Endothelial cell of umbilical vein (primary cell): ENCODE measurements around the gene SH3RF3. TPM values are rescaled to one million over a fixed set of nuclear protein-coding genes. Genes with fewer than 3 reads are reported as not detected.

Experiments
- BruUV-seq: library from RNA; stranded (reverse); fragments of 400-500 nt; replicated peaks from 2 replicates; lab custom pipeline; 2021; lab: Mats Ljungman, UMichigan
- CTCF ChIA-PET: fragments of 300-600, 350-600 bp; sonication (Branson Sonifier 250); formaldehyde crosslinking; loops from one replicate; lab custom pipeline; 2021; ENCODE audit warnings: antibody characterized with exemption, inconsistent platforms; lab: Charles Lee
- POLR2A ChIA-PET: fragments of 300-600, 350-600 bp; sonication (Branson Sonifier 250); formaldehyde crosslinking; loops from one replicate; lab custom pipeline; 2021; ENCODE audit warnings: antibody characterized with exemption, inconsistent platforms; lab: Charles Lee
- DNase-seq: peaks from one replicate; pipeline ENCODE4 v3.0.0-alpha.2; 2011; ENCODE audit warnings: low read depth, low spot score
- FAIRE-seq: peaks from 2 replicates; lab custom pipeline; 2011; peaks lifted over from hg19 to GRCh38; lab: Jason Lieb, UNC
- H2AFZ ChIP-seq: 2 replicates; pipeline ENCODE4 v1.6.0; 2012; ENCODE audit warnings: low read depth, low read length, control low read depth, inconsistent platforms
- H3K27ac ChIP-seq: 2 replicates; pipeline ENCODE4 v1.5.1; 2011; ENCODE audit warnings: low read depth, mild to moderate bottlenecking, control low read depth, low read length, moderate library complexity; ENCODE audit not compliant: insufficient read depth
- H3K27me3 ChIP-seq, 2 experiments: 2 replicates each; pipeline versions ENCODE4 v1.6.0 to v1.6.1; 2011; ENCODE audit warnings: low read length in 2 of 2, mixed read lengths in 1 of 2; ENCODE audit not compliant: control insufficient read depth in 2 of 2, insufficient read depth in 2 of 2
- H3K36me3 ChIP-seq, 2 experiments: 2 replicates in 1 of 2; 3 replicates in 1 of 2; pipeline ENCODE4 v1.5.1; 2011; ENCODE audit warnings: low read length in 2 of 2, mild to moderate bottlenecking in 1 of 2, moderate library complexity in 1 of 2; ENCODE audit not compliant: control insufficient read depth in 2 of 2, insufficient read depth in 2 of 2; ENCODE audit errors: extremely low read depth in 1 of 2
- H3K4me1 ChIP-seq: 3 replicates; pipeline ENCODE4 v1.5.1; 2011; ENCODE audit warnings: mild to moderate bottlenecking, low read length; ENCODE audit not compliant: control insufficient read depth, insufficient read depth; ENCODE audit errors: extremely low read depth
- H3K4me2 ChIP-seq: 2 replicates; pipeline ENCODE4 v1.6.1; 2011; ENCODE audit warnings: low read length, control low read depth, mixed read lengths; ENCODE audit not compliant: insufficient read depth
- H3K4me3 ChIP-seq, 3 experiments: fragments of 200-600 bp in 1 of 3; sonication (generic), shearing (Covaris generic) in 1 of 3; replicated peaks in 1 of 3; 2 replicates each; pipeline ENCODE4 v1.5.1; 2011 to 2016; ENCODE audit warnings: control low read depth in 3 of 3, low read length in 3 of 3, mild to moderate bottlenecking in 2 of 3, inconsistent platforms in 1 of 3, low read depth in 1 of 3, moderate library complexity in 1 of 3; ENCODE audit not compliant: insufficient read depth in 1 of 3
- H3K79me2 ChIP-seq: 2 replicates; pipeline ENCODE4 v1.6.0; 2012; ENCODE audit warnings: low read length, inconsistent platforms; ENCODE audit not compliant: control insufficient read depth, insufficient read depth
- H3K9ac ChIP-seq: replicated peaks from 2 replicates; pipeline ENCODE3; 2011; ENCODE audit warnings: low read length, control low read depth; ENCODE audit not compliant: insufficient read depth; ENCODE audit errors: extremely low read depth
- H3K9me1 ChIP-seq: replicated peaks from 3 replicates; pipeline ENCODE4 v1.6.0; 2011; ENCODE audit warnings: mild to moderate bottlenecking, low read length; ENCODE audit not compliant: control insufficient read depth, insufficient read depth; ENCODE audit errors: extremely low read depth
- H3K9me3 ChIP-seq: replicated peaks from 2 replicates; pipeline ENCODE4 v1.5.1; 2012; ENCODE audit warnings: low read length, inconsistent platforms; ENCODE audit not compliant: control insufficient read depth, insufficient read depth
- H4K20me1 ChIP-seq: replicated peaks from 2 replicates; pipeline ENCODE3; 2011; ENCODE audit warnings: mild to moderate bottlenecking, low read length; ENCODE audit not compliant: control insufficient read depth, insufficient read depth; ENCODE audit errors: extremely low read depth
- FOS ChIP-seq: IDR thresholded peaks from 2 replicates; pipeline ENCODE4 v1.6.1; 2011; ENCODE audit warnings: mild to moderate bottlenecking, low read length, moderate library complexity, borderline replicate concordance; ENCODE audit not compliant: insufficient read depth
- GATA2 ChIP-seq: IDR thresholded peaks from 2 replicates; pipeline ENCODE4 v1.7.0; 2011; ENCODE audit warnings: low read depth, mild to moderate bottlenecking, moderate library complexity, mixed read lengths, low read length; ENCODE audit not compliant: insufficient read length, insufficient read depth
- JUN ChIP-seq: IDR thresholded peaks from 2 replicates; pipeline ENCODE4 v1.6.1; 2011; ENCODE audit warnings: borderline replicate concordance, low read depth; ENCODE audit not compliant: insufficient read length, insufficient read depth
- POLR2A ChIP-seq: IDR thresholded peaks from 2 replicates; pipeline ENCODE4 v1.6.1; 2012; ENCODE audit warnings: low read depth, mild to moderate bottlenecking, control low read depth, low read length
- dilution Hi-C: fragments of 300-500 bp; cut with MboI; formaldehyde crosslinking; loops from one replicate; pipeline ENCODE4 v1.15.0; 2019; ENCODE audit warnings: low sequenced_read_pairs; ENCODE audit not compliant: extremely low pct_ligation_motif_present
- intact Hi-C: fragments of 100-400 bp; cut with micrococcal nuclease; formaldehyde crosslinking; loops from one replicate; pipeline ENCODE4 v1.10.0; 2022
- polyA plus RNA-seq, 4 experiments: library from polyadenylated mRNA; depleted of rRNA in 3 of 4; stranded (reverse) in 3 of 4; unstranded in 1 of 4; fragments of >200 nt; gene quantifications; 2 replicates each; pipeline versions ENCODE4 v1.2.1 to v1.2.3, GENCODE V29; 2011 to 2012; ENCODE audit warnings: missing spikeins in 1 of 4
- total RNA-seq: library from RNA; stranded (reverse); gene quantifications from 2 replicates; pipeline ENCODE4 v1.2.3, GENCODE V29; 2021
- TF ChIP-seq, protein P1 (sequence below): IDR thresholded peaks from 2 replicates; pipeline ENCODE4 v1.6.1; 2011; ENCODE audit not compliant: insufficient read depth, insufficient read length
- TF ChIP-seq, protein P2 (sequence below), 2 donors: IDR thresholded peaks; 1 replicate in 1 of 2; 2 replicates in 1 of 2; pipeline ENCODE4 v1.5.1; 2011; ENCODE audit warnings: low read length in 2 of 2, mild to moderate bottlenecking in 2 of 2, moderate library complexity in 2 of 2, control low read depth in 1 of 2, inconsistent platforms in 1 of 2, low read depth in 1 of 2; ENCODE audit not compliant: insufficient read depth in 1 of 2; ENCODE audit errors: extremely low read depth in 1 of 2

The SH3RF3 gene
- total and polyA plus RNA-seq, 2 donors (not counting 3 experiments of a cell fraction or from before 2014, with no cell fraction given), result 3.8 to 14.7 TPM

- no peak for TF ChIP-seq JUN
- TF ChIP-seq, protein P1, sequence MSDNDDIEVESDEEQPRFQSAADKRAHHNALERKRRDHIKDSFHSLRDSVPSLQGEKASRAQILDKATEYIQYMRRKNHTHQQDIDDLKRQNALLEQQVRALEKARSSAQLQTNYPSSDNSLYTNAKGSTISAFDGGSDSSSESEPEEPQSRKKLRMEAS, result no peak
- no peak for TF ChIP-seq GATA2
- no peak for TF ChIP-seq POLR2A
- no peak for TF ChIP-seq FOS
- TF ChIP-seq, protein P2, sequence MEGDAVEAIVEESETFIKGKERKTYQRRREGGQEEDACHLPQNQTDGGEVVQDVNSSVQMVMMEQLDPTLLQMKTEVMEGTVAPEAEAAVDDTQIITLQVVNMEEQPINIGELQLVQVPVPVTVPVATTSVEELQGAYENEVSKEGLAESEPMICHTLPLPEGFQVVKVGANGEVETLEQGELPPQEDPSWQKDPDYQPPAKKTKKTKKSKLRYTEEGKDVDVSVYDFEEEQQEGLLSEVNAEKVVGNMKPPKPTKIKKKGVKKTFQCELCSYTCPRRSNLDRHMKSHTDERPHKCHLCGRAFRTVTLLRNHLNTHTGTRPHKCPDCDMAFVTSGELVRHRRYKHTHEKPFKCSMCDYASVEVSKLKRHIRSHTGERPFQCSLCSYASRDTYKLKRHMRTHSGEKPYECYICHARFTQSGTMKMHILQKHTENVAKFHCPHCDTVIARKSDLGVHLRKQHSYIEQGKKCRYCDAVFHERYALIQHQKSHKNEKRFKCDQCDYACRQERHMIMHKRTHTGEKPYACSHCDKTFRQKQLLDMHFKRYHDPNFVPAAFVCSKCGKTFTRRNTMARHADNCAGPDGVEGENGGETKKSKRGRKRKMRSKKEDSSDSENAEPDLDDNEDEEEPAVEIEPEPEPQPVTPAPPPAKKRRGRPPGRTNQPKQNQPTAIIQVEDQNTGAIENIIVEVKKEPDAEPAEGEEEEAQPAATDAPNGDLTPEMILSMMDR (IDR thresholded peaks at IDR 0.05; ENCODE audit: extremely low read depth in 1 of 2, insufficient read depth in 1 of 2, low read depth in 1 of 2, low read length in 2 of 2), result no peak
- DNase-seq (no peak), FAIRE-seq (no peak)
- Histone ChIP-seq H3K9ac (no peak overlapping the region), H3K9me1 (no peaks in the 10 kb centered on the region), H3K9me3 (no peaks in the 10 kb centered on the region), H4K20me1 (no peaks in the 10 kb centered on the region), H3K4me2 (no peak overlapping the region), H3K79me2 (peaks cover 4% of the 10 kb centered on the region), H3K4me3 (no peak overlapping the region), H3K27me3 (no peaks in the 10 kb centered on the region), H3K36me3 (no peaks in the 10 kb centered on the region), H2AFZ (no peak overlapping the region), H3K27ac (no peak overlapping the region), H3K4me1 (peaks cover 5% of the 10 kb centered on the region)
- dilution Hi-C loops, result no loop called here
- ChIA-PET CTCF (interaction anchor here (1.1 kb wide), 2 partner anchors 10 to 95 kb away, joined by 3 read pairs; no protein-coding TSS in a partner anchor), POLR2A (no interaction called here)
- intact Hi-C loops, result no loop called here
- BruUV-seq, result no TSS peak
These were observed 125.3 kb downstream of the SH3RF3 start for GRCh38 chr2:109254174-109254904.
